Activated T-cell treated with anti-CD3 and anti-CD28 coated beads, Interleukin-2, amount 50 U/mL, for 24 hours (primary cell): ENCODE results near the gene LLCFC1.

Experiments used
- DNase-seq: peaks from one replicate; pipeline ENCODE4 v3.0.0-alpha.2; 2020
- H3K27ac Mint-ChIP-seq: 2 replicates; pipeline ENCODE4 v1.8.0; 2020; ENCODE audit warnings: mild to moderate bottlenecking, mixed read lengths
- H3K27me3 Mint-ChIP-seq: 2 replicates; pipeline ENCODE4 v1.8.0; 2020; ENCODE audit warnings: mixed read lengths
- H3K36me3 Mint-ChIP-seq: 2 replicates; pipeline ENCODE4 v1.8.0; 2020; ENCODE audit warnings: low read depth, mixed read lengths
- H3K4me1 Mint-ChIP-seq: 2 replicates; pipeline ENCODE4 v1.8.0; 2020; ENCODE audit warnings: low read depth, mixed read lengths
- H3K4me3 Mint-ChIP-seq: 2 replicates; pipeline ENCODE4 v1.8.0; 2020; ENCODE audit warnings: mild to moderate bottlenecking, moderate library complexity, mixed read lengths
- H3K9me3 Mint-ChIP-seq: 2 replicates; pipeline ENCODE4 v1.8.0; 2020; ENCODE audit warnings: mixed read lengths

LLCFC1 gene

DNA sequence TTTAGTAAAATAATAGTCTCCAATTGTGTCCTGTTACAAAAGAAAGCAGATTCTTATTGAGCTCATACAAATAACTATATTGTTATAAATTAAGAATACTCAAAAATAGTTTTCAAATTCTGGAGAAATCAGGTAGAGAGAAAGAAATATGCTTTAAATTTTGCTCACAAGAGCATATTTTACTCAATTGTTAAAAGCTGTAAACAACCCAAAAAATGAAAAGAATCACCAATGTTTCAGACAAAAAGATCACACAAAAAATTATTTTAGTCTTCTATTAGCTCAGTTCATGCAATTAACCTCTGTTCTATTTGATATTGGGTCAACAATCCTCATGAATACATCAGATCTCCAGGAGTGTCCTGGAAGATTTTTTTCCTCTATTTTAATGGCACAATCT is 35.2 kb upstream of the LLCFC1 start:
- H3K9me3 Mint-ChIP-seq: no peaks in the 10 kb centered on the region
- H3K4me1 Mint-ChIP-seq: no peaks in the 10 kb centered on the region
- no peak for DNase-seq
- H3K27ac Mint-ChIP-seq: no peak overlapping the region
- H3K27me3 Mint-ChIP-seq: peaks cover 21% of the 10 kb centered on the region
- no peak overlapping the region for H3K4me3 Mint-ChIP-seq
- H3K36me3 Mint-ChIP-seq: no peaks in the 10 kb centered on the region

DNA sequence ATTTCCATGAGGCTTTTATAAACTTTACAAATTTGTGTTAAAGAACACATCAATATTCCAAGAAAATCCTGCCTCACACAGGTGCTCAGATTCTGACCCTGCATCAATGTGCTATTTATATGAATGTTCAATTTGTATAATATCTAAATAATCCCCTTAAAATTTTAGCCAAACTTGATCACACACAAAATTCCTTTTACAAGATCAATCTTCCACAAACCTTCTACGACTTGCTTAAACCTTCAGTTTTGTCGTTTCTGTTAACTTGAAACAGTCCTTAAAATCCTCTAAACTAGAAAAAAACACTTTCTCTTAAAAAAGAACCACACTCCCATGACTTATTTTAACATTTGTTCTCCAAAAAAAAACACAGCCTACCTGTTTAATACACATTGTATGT is 33.5 kb upstream of the LLCFC1 start:
- no peaks in the 10 kb centered on the region for H3K4me1 Mint-ChIP-seq
- no peaks in the 10 kb centered on the region for H3K9me3 Mint-ChIP-seq
- peaks cover 24% of the 10 kb centered on the region for H3K27me3 Mint-ChIP-seq
- no peaks in the 10 kb centered on the region for H3K36me3 Mint-ChIP-seq
- no peak overlapping the region for H3K27ac Mint-ChIP-seq
- no peak overlapping the region for H3K4me3 Mint-ChIP-seq
- no peak for DNase-seq

GRCh38 chr7:142906643-142907042 is 32.6 kb upstream of the LLCFC1 start:
- no peak for DNase-seq
- no peaks in the 10 kb centered on the region for H3K9me3 Mint-ChIP-seq
- H3K27me3 Mint-ChIP-seq: peaks cover 29% of the 10 kb centered on the region
- H3K4me1 Mint-ChIP-seq: no peaks in the 10 kb centered on the region
- no peak overlapping the region for H3K27ac Mint-ChIP-seq
- H3K4me3 Mint-ChIP-seq: no peak overlapping the region
- H3K36me3 Mint-ChIP-seq: no peaks in the 10 kb centered on the region

- Mint-ChIP-seq H3K9me3 (no peaks in the 10 kb centered on the region), H3K27me3 (peaks cover 29% of the 10 kb centered on the region)
Measured at GRCh38 chr7:142908290-142908689, 31.0 kb upstream of the LLCFC1 start.

DNA sequence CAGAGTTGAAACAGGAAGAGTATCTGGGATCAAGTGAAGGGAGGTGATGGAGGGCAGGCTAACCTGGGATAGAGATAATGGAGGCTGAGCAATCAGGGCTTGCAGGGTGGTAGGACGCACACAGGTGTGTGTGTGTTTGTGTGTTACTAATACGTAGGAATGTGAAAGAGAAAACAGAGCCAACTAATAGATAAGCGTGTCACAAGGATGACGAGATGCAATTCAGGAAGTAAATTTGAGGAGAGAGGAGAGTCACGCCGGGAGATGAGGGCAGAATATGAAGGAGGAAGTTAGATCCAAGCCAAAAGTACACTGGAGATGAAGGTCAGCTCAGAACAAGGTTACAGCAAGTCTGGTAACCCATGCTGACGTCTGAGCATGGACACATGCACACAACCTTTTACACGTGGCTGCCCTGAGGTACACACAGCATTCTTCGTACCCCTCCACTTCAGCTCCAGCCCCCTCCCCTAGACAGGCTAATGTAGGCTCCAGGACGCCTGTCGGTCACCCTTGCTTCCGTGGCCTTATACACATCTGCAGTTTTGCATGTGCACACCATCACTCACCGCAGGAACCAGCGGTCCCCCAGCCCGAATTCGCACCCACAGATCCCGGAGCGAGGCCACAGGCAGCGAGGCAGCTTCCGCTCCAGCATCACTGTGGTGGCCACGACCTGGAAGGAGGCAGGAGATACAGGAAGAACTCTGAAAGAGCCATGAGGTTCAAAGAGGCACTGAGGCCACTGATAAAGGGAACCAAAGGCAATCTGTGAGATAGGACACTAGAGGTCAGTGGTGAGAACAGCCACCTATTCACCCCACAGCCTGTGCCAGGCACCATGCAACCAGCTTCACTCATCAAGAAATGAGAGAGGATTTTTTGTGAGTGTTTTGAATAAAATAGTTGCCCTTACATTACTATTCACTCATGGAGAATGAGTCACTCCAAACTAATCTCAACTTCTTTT is 30.1 kb upstream of the LLCFC1 start:
- peaks cover 29% of the 10 kb centered on the region for H3K27me3 Mint-ChIP-seq
- DNase-seq: no peak

More at GRCh38 chr7:142908290-142908689, 31.0 kb upstream of the LLCFC1 start:
- Mint-ChIP-seq H3K36me3 (no peaks in the 10 kb centered on the region), H3K27ac (no peak overlapping the region), H3K4me1 (no peaks in the 10 kb centered on the region), H3K4me3 (no peak overlapping the region)
- no peak for DNase-seq

GRCh38 chr7:142910031-142910433 is 29.3 kb upstream of the LLCFC1 start:
- peaks cover 29% of the 10 kb centered on the region for H3K27me3 Mint-ChIP-seq
- no peak overlapping the region for H3K27ac Mint-ChIP-seq
- no peak overlapping the region for H3K4me3 Mint-ChIP-seq

More for the DNA sequence above, 30.1 kb upstream of the LLCFC1 start:
- no peak overlapping the region for H3K4me3 Mint-ChIP-seq
- H3K27ac Mint-ChIP-seq: no peak overlapping the region
- H3K9me3 Mint-ChIP-seq: no peaks in the 10 kb centered on the region
- no peaks in the 10 kb centered on the region for H3K36me3 Mint-ChIP-seq
- no peaks in the 10 kb centered on the region for H3K4me1 Mint-ChIP-seq

DNA sequence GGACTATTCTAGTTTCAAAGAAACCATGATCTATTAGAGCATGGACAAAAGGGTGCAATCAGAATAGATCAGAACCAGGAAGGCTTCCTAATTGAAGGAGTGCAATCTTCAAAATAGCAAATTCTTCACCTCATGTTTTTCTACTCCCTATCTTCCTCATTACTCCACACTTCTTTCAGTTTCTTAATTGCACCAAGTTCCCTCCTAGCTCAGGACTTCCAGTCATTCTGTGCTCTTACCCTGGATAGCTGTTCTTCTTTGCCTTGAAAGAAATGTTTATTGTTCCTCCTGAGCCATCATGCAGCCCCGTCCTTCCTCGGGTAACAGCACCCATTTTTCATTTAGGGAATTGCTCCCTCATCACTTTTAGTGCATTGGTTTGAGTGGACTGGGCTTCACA is 28.8 kb upstream of the LLCFC1 start:
- Mint-ChIP-seq H3K36me3 (no peaks in the 10 kb centered on the region), H3K9me3 (no peaks in the 10 kb centered on the region), H3K27me3 (peaks cover 29% of the 10 kb centered on the region), H3K27ac (no peak overlapping the region), H3K4me1 (no peaks in the 10 kb centered on the region), H3K4me3 (no peak overlapping the region)
- DNase-seq: no peak

More at GRCh38 chr7:142910031-142910433, 29.3 kb upstream of the LLCFC1 start:
- no peak for DNase-seq
- no peaks in the 10 kb centered on the region for H3K9me3 Mint-ChIP-seq
- no peaks in the 10 kb centered on the region for H3K4me1 Mint-ChIP-seq
- H3K36me3 Mint-ChIP-seq: no peaks in the 10 kb centered on the region

DNA sequence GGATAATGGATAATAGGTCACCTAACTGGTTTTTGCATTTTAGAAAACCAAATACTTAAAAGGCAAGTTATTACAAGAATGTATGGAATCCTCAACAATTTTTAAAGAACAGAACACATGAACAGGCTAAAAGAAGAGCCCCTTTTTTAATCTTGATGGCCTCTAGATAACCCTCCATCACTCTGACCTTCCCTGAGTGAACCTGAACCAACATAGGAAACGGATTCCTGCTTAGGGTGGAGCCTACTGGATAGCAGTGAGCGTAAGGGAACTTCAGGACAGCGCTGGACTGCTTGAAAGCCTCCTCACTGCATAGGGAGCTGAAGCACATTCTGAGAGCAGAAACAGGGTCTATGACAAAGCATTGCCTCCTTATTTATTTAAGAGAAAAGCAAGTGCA is 26.2 kb upstream of the LLCFC1 start:
- Mint-ChIP-seq H3K4me1 (no peaks in the 10 kb centered on the region), H3K9me3 (no peaks in the 10 kb centered on the region), H3K36me3 (no peaks in the 10 kb centered on the region), H3K27ac (no peak overlapping the region), H3K4me3 (no peak overlapping the region), H3K27me3 (peaks cover 19% of the 10 kb centered on the region)
- no peak for DNase-seq

DNA sequence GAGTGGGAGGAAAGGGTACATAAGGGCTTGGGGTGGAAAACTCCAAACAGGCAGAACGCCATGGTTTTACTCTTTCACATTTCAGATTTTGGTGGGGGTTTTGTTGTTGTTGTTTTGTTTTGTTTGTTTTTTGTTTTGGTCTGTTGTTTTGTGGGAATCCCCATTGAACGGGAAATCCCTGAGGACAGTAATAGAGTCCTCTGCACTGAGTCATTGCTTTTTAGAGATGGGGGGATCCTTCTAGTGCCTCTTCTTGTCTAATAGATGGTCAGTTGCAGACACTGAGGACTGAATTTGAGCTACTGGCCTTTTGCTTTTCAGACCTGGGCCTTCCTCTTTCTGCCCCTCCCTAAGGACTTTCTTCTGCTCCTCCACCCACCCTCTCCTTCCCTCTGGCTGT is 25.7 kb upstream of the LLCFC1 start:
- Mint-ChIP-seq H3K9me3 (no peaks in the 10 kb centered on the region), H3K4me1 (no peaks in the 10 kb centered on the region), H3K27me3 (peaks cover 14% of the 10 kb centered on the region), H3K36me3 (no peaks in the 10 kb centered on the region), H3K4me3 (no peak overlapping the region), H3K27ac (no peak overlapping the region)
- DNase-seq: no peak

- DNase-seq: no peak
- Mint-ChIP-seq H3K27ac (no peak overlapping the region), H3K9me3 (no peaks in the 10 kb centered on the region), H3K4me1 (no peaks in the 10 kb centered on the region), H3K27me3 (peaks cover 8% of the 10 kb centered on the region), H3K4me3 (no peak overlapping the region), H3K36me3 (no peaks in the 10 kb centered on the region)
Measured at GRCh38 chr7:142914121-142914520, 25.2 kb upstream of the LLCFC1 start.

DNA sequence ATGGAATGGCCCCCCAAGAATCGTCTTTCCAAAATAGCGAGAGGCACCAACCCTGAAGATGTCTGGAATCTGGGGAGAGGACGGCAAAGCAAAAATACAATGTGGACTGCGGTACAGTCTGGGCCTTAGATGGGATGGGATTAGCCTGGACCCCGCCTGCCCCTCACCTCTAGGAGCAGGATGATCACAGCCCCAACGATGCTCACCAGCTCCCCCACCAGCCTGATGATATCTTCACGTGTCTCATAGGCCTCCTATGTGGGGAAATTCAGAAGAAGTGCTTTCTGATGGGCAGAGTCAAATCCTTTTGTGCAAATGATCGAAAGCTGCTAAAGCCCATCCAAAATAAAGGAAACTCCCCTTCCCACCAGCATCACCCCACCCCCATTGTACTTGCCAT is 24.0 kb upstream of the LLCFC1 start:
- peaks cover 5% of the 10 kb centered on the region for H3K27me3 Mint-ChIP-seq
- no peaks in the 10 kb centered on the region for H3K4me1 Mint-ChIP-seq
- H3K4me3 Mint-ChIP-seq: no peak overlapping the region
- H3K36me3 Mint-ChIP-seq: no peaks in the 10 kb centered on the region
- no peak for DNase-seq
- no peak overlapping the region for H3K27ac Mint-ChIP-seq
- H3K9me3 Mint-ChIP-seq: no peaks in the 10 kb centered on the region

- no peak overlapping the region for H3K4me3 Mint-ChIP-seq
- H3K4me1 Mint-ChIP-seq: no peaks in the 10 kb centered on the region
- peaks cover 1% of the 10 kb centered on the region for H3K27me3 Mint-ChIP-seq
- H3K9me3 Mint-ChIP-seq: no peaks in the 10 kb centered on the region
- no peak overlapping the region for H3K27ac Mint-ChIP-seq
- no peaks in the 10 kb centered on the region for H3K36me3 Mint-ChIP-seq
- no peak for DNase-seq
Measured at GRCh38 chr7:142916508-142916907, 22.8 kb upstream of the LLCFC1 start.

DNA sequence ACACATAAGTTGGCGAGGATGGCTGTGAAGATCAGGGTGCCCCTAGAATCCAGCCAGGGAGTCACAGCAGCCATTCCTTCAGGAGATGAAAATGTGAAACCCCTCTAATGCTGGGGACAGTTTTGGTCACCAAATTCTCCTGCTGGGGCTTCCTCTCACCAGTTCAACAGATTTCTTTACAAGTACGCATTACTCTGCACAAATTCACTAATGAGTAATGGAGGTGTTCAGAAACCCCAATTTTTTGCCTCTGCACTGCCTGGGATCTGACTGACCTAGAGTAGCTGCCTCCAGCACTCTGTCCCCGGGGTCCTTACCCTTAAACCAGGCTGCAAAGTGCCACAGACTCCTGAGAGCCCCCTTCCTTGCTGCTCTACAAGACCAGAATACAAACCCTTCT is 21.8 kb upstream of the LLCFC1 start:
- Mint-ChIP-seq H3K9me3 (no peaks in the 10 kb centered on the region), H3K4me1 (no peaks in the 10 kb centered on the region), H3K36me3 (no peaks in the 10 kb centered on the region), H3K27me3 (peaks cover 2% of the 10 kb centered on the region), H3K4me3 (no peak overlapping the region), H3K27ac (no peak overlapping the region)
- no peak for DNase-seq

DNA sequence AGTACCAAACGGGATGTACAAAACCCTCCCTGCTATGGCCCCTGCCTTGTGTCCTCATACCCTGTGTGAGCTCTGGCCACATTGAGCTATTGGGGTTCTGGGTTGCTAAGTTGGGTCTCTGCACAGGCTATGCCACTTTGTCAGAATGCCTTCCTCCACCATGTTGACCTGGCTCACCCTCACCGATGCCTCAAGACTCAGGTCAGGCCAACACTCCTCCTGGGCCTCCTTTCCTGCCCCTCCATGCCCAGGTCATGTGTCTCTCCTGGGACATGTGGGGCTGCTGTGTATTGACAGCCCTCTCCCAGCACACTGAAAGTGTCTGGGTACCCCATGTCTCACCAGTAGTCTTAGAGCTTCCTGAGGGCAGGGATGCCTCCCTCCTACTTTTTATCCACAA is 20.4 kb upstream of the LLCFC1 start:
- peaks cover 2% of the 10 kb centered on the region for H3K27me3 Mint-ChIP-seq
- no peak overlapping the region for H3K27ac Mint-ChIP-seq
- no peaks in the 10 kb centered on the region for H3K36me3 Mint-ChIP-seq

GRCh38 chr7:142919656-142920055 is 19.6 kb upstream of the LLCFC1 start:
- Mint-ChIP-seq H3K36me3 (no peaks in the 10 kb centered on the region), H3K9me3 (no peaks in the 10 kb centered on the region), H3K27me3 (peaks cover 2% of the 10 kb centered on the region), H3K4me3 (no peak overlapping the region), H3K27ac (no peak overlapping the region), H3K4me1 (no peaks in the 10 kb centered on the region)
- no peak for DNase-seq

More for the DNA sequence above, 20.4 kb upstream of the LLCFC1 start:
- no peak overlapping the region for H3K4me3 Mint-ChIP-seq
- no peak for DNase-seq
- no peaks in the 10 kb centered on the region for H3K4me1 Mint-ChIP-seq
- no peaks in the 10 kb centered on the region for H3K9me3 Mint-ChIP-seq
